BJ (cell line): ENCODE measurements around the gene RASAL1. TPM values are rescaled to one million over a fixed set of nuclear protein-coding genes. Genes with fewer than 3 reads are reported as not detected.

Experiments used
- CTCF ChIA-PET: fragments of 350-600 bp; formaldehyde crosslinking; extraction: SDS; loops from one replicate; lab custom pipeline; 2021; ENCODE audit warnings: antibody characterized with exemption, inconsistent platforms; lab: Yijun Ruan, JAX
- POLR2A ChIA-PET: fragments of 300-600 bp; sonication (Branson Sonifier 250); formaldehyde crosslinking; extraction: SDS; loops from one replicate; lab custom pipeline; 2021; ENCODE audit warnings: antibody characterized with exemption; lab: Charles Lee
- DNase-seq: peaks from one replicate; pipeline ENCODE4 v3.0.0-alpha.2; 2011; ENCODE audit warnings: low read depth
- H3K27me3 ChIP-seq: 2 replicates; pipeline ENCODE4 v1.6.0; 2011; ENCODE audit warnings: low read length; ENCODE audit not compliant: control insufficient read depth, insufficient read depth
- H3K36me3 ChIP-seq: 2 replicates; pipeline ENCODE4 v1.5.1; 2011; ENCODE audit warnings: low read length; ENCODE audit not compliant: control insufficient read depth, insufficient read depth
- H3K4me3 ChIP-seq: 2 replicates; pipeline ENCODE4 v1.5.1; 2011; ENCODE audit warnings: low read depth, mild to moderate bottlenecking, control low read depth, low read length
- polyA plus RNA-seq: library from polyadenylated mRNA; depleted of rRNA; stranded (reverse); fragments of >200 nt; gene quantifications from 2 replicates; pipeline ENCODE4 v1.2.3, GENCODE V29; 2011
- TF ChIP-seq, protein P1 (sequence below): IDR thresholded peaks from 2 replicates; pipeline ENCODE4 v1.5.1; 2011; ENCODE audit warnings: low read depth, mild to moderate bottlenecking, control low read depth, inconsistent platforms, low read length, moderate library complexity; ENCODE audit not compliant: insufficient read depth

Gene RASAL1
- polyA plus RNA-seq, 1 experiment, result not detected

GRCh38 chr12:113133036-113133435 lies 2.5 kb downstream of the RASAL1 start:
- no peak overlapping the region for H3K4me3 ChIP-seq
- POLR2A ChIA-PET, result no interaction called here
- H3K27me3 ChIP-seq, result peaks cover 2% of the 10 kb centered on the region
- CTCF ChIA-PET, result interaction anchor here (0.6 to 1.9 kb wide), 2 partner anchors 16 to 43 kb away, joined by 5 read pairs; partner anchors contain the start of gene CFAP73
- TF ChIP-seq, protein P1, sequence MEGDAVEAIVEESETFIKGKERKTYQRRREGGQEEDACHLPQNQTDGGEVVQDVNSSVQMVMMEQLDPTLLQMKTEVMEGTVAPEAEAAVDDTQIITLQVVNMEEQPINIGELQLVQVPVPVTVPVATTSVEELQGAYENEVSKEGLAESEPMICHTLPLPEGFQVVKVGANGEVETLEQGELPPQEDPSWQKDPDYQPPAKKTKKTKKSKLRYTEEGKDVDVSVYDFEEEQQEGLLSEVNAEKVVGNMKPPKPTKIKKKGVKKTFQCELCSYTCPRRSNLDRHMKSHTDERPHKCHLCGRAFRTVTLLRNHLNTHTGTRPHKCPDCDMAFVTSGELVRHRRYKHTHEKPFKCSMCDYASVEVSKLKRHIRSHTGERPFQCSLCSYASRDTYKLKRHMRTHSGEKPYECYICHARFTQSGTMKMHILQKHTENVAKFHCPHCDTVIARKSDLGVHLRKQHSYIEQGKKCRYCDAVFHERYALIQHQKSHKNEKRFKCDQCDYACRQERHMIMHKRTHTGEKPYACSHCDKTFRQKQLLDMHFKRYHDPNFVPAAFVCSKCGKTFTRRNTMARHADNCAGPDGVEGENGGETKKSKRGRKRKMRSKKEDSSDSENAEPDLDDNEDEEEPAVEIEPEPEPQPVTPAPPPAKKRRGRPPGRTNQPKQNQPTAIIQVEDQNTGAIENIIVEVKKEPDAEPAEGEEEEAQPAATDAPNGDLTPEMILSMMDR, result no peak
- DNase-seq, result no peak
- H3K36me3 ChIP-seq, result no peaks in the 10 kb centered on the region

- CTCF ChIA-PET, result interaction anchor here (0.5 kb wide), 1 partner anchor 19 kb away, joined by 4 read pairs; no protein-coding TSS in a partner anchor
Measured at GRCh38 chr12:113131556-113131955, 4.0 kb downstream of the RASAL1 start.

DNA sequence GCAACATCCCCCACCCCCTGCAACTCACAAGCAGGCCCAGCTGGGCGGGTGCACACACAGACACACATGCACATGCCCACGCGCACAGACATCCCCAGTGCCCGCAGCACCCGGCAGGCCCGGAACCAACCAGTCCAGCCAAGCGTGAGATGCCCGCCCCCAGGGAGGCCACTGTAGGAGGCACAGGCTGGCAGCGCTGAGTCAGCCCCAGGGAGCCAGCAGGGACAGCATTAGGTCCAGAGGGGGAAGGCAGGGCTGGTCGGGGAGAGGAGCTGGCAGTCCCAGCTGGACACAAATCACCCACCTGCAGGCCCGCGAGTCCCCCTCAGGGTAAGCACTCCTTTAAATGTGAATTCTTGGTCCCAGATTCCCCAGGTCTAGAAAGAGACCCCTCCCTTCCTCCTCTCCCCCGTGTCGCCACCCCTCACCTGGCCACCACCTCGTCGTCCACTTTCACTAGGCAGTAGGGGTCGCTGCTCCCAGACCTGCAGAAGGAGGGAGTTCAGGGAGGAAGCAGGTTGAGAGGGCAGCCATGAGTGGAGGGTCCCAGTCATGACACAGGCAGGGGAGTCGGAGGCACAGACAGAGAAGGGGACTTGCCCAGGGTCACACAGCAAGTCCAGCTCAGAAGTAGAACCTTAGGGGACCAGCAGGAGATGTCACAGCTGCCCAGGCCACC lies 5.0 kb downstream of the RASAL1 start:
- Histone ChIP-seq H3K4me3 (no peak overlapping the region), H3K36me3 (no peaks in the 10 kb centered on the region), H3K27me3 (peaks cover 3% of the 10 kb centered on the region)
- ChIA-PET POLR2A (no interaction called here), CTCF (interaction anchor here (0.5 to 1.1 kb wide), 2 partner anchors 20 to 44 kb away, joined by 3 to 4 read pairs; no protein-coding TSS in a partner anchor)
- no peak for DNase-seq
- TF ChIP-seq, protein P1, result no peak

More at GRCh38 chr12:113131556-113131955, 4.0 kb downstream of the RASAL1 start:
- TF ChIP-seq, protein P1, result no peak
- H3K27me3 ChIP-seq, result peaks cover 3% of the 10 kb centered on the region
- no peak overlapping the region for H3K4me3 ChIP-seq
- no peaks in the 10 kb centered on the region for H3K36me3 ChIP-seq
- DNase-seq, result no peak
- POLR2A ChIA-PET, result no interaction called here

- DNase-seq, result no peak
- H3K36me3 ChIP-seq, result no peaks in the 10 kb centered on the region
- no peak overlapping the region for H3K4me3 ChIP-seq
- H3K27me3 ChIP-seq, result peaks cover 3% of the 10 kb centered on the region
- ChIA-PET CTCF (interaction anchor here (0.7 to 1.1 kb wide), 2 partner anchors 44 to 45 kb away, joined by 3 read pairs; no protein-coding TSS in a partner anchor), POLR2A (no interaction called here)
- TF ChIP-seq, protein P1, result no peak
Measured at GRCh38 chr12:113129664-113130456, 5.7 kb downstream of the RASAL1 start.
